Ishikawa (cell line): ENCODE results near the gene PDZD2.

Experiments
- CEBPB ChIP-seq: IDR thresholded peaks from 2 replicates; pipeline ENCODE4 v1.6.1; 2012
- CREB1 ChIP-seq: IDR thresholded peaks from 2 replicates; pipeline ENCODE4 v1.6.1; 2012; ENCODE audit warnings: low read depth
- EGR1 ChIP-seq: IDR thresholded peaks from 2 replicates; pipeline ENCODE4 v1.6.1; 2012
- EP300 ChIP-seq: IDR thresholded peaks from 2 replicates; pipeline ENCODE4 v1.6.1; 2012; ENCODE audit warnings: borderline replicate concordance
- FOXM1 ChIP-seq: IDR thresholded peaks from 2 replicates; pipeline ENCODE4 v1.6.1; 2012; ENCODE audit warnings: low read depth, borderline replicate concordance
- MAX ChIP-seq: IDR thresholded peaks from 2 replicates; pipeline ENCODE4 v1.6.1; 2012
- NFIC ChIP-seq: IDR thresholded peaks from 2 replicates; pipeline ENCODE4 v1.6.1; 2012
- RAD21 ChIP-seq: IDR thresholded peaks from 2 replicates; pipeline ENCODE4 v1.6.1; 2012; ENCODE audit warnings: low read depth
- REST ChIP-seq: IDR thresholded peaks from 2 replicates; pipeline ENCODE4 v1.6.1; 2012; ENCODE audit warnings: low read depth, mild to moderate bottlenecking
- TAF1 ChIP-seq: IDR thresholded peaks from 2 replicates; pipeline ENCODE4 v1.6.1; 2012; ENCODE audit warnings: low read depth, mild to moderate bottlenecking
- TCF12 ChIP-seq: IDR thresholded peaks from 2 replicates; pipeline ENCODE4 v1.6.1; 2012; ENCODE audit warnings: low read depth
- TEAD4 ChIP-seq: IDR thresholded peaks from 2 replicates; pipeline ENCODE4 v1.6.1; 2012
- USF1 ChIP-seq: IDR thresholded peaks from 2 replicates; pipeline ENCODE4 v1.6.1; 2012
- YY1 ChIP-seq: IDR thresholded peaks from 2 replicates; pipeline ENCODE4 v1.6.1; 2012; ENCODE audit warnings: low read depth
- ZBTB7A ChIP-seq: IDR thresholded peaks from 2 replicates; pipeline ENCODE4 v1.6.1; 2012; ENCODE audit warnings: low read depth

The PDZD2 gene

GRCh38 chr5:32095261-32095671 lies 456.3 kb downstream of the PDZD2 start:
- TF ChIP-seq CREB1 (no peak), EGR1 (no peak), RAD21 (no peak), REST (no peak), FOXM1 (no peak), NFIC (no peak), TCF12 (no peak), EP300 (no peak), MAX (no peak), TAF1 (no peak), CEBPB (no peak), ZBTB7A (no peak), TEAD4 (no peak), YY1 (no peak), USF1 (no peak)

GRCh38 chr5:32096891-32097595 lies 458.1 kb downstream of the PDZD2 start:
- TF ChIP-seq NFIC (no peak), EGR1 (no peak), MAX (no peak), CREB1 (no peak), USF1 (no peak), TCF12 (no peak), REST (no peak), YY1 (no peak), EP300 (no peak)

- TF ChIP-seq TAF1 (no peak), EP300 (no peak), YY1 (no peak), FOXM1 (no peak), TEAD4 (no peak), CEBPB (no peak), RAD21 (no peak), MAX (no peak), TCF12 (no peak), EGR1 (no peak), ZBTB7A (no peak), REST (no peak), NFIC (no peak), USF1 (no peak), CREB1 (no peak)
Observed at GRCh38 chr5:32098291-32098690, 459.4 kb downstream of the PDZD2 start.

DNA sequence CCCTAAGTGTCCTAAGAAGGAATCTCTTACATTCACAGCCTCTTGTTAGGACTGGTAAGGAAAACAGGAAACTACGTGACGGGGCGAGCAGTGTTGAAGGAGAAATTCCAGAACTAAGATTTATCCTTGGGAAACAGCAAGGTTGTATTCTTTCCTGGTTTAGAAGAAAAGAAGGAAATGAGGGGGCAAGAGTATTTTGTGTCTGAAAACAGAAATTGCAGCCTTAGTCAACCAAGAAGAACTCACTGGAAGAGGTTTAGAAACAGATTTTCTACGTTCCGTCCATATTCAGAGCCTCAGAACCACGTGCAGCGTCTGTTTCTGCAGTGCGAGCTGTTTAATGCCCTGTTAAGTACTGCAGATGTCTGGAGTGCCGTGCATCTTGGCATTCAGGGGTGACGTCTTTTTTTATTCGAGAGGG lies 460.0 kb downstream of the PDZD2 start:
- TF ChIP-seq REST (no peak), EP300 (no peak), TEAD4 (no peak), CEBPB (no peak), TAF1 (no peak), CREB1 (no peak), NFIC (no peak), MAX (no peak), RAD21 (no peak), YY1 (no peak), TCF12 (no peak), FOXM1 (no peak), ZBTB7A (no peak), EGR1 (no peak), USF1 (no peak)
